Breast epithelium (tissue), 3 donors: ENCODE data around the gene PDK1.

ENCODE experiments used
- CTCF ChIP-seq, 3 donors: fragments of 450-650 bp; IDR thresholded peaks; one replicate each; pipeline ENCODE4 v1.5.1; 2016 to 2017; ENCODE audit warnings: antibody characterized with exemption in 3 of 3, mild to moderate bottlenecking in 3 of 3, moderate library complexity in 3 of 3
- POLR2A ChIP-seq: fragments of 450-650 bp; IDR thresholded peaks from one replicate; pipeline ENCODE4 v1.6.1; 2016; ENCODE audit warnings: antibody characterized with exemption, mild to moderate bottlenecking, moderate library complexity
- POLR2AphosphoS5 ChIP-seq, 3 donors: sonication (generic); formaldehyde crosslinking; IDR thresholded peaks; one replicate each; pipeline ENCODE4 v1.6.1; 2017; ENCODE audit warnings: antibody characterized with exemption in 3 of 3

- TF ChIP-seq CTCF (IDR thresholded peaks at IDR 0.05) (no peak), POLR2A (no peak), POLR2AphosphoS5 (IDR thresholded peaks at IDR 0.05) (no peak)
Observed at GRCh38 chr2:172630181-172630580, 74.3 kb downstream of the PDK1 start.
